GM21576 (cell line): ENCODE measurements around the gene ZBTB40.

Experiments
- ATAC-seq: cut with Tn5 transposase; IDR thresholded peaks from one replicate; pipeline ENCODE4 v1.9.1; 2021; ENCODE audit warnings: mild to moderate bottlenecking, moderate library complexity; ENCODE audit not compliant: unreplicated experiment

Gene ZBTB40

DNA sequence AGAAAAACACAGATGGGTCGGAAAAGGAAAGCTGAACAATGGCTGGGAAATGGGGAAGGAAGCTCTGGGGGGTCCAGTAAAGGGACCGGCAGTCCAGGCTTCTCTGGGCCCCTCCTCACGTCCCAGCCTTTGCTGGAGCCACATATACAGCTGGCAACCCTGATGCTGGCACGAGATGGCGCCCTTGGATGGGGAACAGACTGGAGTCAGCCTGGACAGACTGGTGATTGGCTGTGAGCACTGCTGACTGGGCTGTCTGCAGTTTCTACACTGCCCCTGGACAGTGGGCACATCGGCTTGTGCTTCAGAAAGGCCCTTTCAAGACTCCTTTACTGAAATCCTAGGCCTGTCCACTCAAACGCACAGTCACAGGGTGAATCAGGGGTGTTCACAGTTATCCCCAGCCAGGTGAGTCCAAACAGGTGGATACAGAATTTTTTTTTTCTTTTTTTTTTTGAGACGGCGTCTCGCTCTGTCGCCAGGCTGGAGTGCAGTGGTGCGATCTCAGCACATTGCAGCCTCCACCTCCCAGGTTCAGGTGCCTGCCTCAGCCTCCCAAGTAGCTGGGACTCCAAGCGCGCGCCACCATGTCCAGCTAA, 31.1 kb upstream of the ZBTB40 start:
- no peak for ATAC-seq

DNA sequence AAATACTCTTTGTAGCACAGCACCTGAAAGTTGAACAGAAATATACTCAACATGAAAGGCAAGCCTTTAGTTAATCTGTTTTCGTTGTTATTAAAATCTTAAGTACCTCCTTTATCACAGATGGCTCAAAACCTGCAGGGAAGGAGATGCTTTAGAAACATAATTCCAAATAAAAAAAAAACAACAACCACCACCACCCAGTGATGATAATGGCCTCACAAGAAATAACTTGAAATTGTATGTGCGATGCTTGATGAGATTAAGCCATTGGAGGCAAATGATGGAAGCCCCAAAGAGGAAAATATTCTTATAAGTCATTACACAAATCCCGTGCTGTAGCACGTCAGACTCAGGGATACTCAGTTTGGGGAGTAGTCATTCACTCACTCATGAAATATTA, 24.9 kb upstream of the ZBTB40 start:
- no peak for ATAC-seq

DNA sequence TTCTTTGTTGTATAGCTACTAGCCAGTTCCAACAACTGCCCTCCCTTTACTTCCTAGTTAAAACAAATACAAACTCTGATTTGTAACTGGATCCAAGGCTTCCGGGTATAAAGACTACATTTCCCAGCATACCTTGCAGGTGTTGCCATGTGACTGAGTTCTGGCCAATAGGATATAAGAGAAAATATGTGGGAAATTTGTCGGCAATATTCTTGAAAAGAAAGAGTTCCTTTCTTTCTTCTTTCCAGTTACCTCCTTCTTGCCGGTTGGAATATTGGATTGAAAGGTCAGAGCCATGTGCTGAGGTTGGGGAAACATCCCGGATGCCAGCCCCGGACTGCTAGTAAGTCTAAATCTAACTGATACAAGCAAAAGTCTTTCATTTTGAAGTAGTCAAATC, 23.0 kb upstream of the ZBTB40 start:
- no peak for ATAC-seq

- no peak for ATAC-seq
Measured at GRCh38 chr1:22431965-22432364, 19.7 kb upstream of the ZBTB40 start.

DNA sequence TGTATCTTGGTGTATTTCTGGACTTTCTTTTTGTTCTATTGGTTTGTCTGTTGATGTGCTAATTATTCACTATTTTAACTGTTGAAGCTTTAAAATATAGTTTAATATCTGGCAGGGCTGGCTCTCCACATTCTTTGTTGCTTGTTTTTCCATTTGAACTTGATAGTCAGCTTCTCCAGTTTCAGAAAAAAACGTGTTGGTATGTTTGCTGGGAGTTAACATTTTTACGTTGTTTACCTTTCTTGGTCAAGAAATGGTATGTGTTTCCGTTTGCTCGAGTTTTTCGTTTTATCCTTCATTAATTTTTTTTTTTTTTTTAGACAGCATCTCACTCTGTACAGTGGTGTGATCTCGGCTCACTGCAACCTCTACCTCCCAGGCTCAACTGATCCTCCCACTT, 16.9 kb upstream of the ZBTB40 start:
- no peak for ATAC-seq

DNA sequence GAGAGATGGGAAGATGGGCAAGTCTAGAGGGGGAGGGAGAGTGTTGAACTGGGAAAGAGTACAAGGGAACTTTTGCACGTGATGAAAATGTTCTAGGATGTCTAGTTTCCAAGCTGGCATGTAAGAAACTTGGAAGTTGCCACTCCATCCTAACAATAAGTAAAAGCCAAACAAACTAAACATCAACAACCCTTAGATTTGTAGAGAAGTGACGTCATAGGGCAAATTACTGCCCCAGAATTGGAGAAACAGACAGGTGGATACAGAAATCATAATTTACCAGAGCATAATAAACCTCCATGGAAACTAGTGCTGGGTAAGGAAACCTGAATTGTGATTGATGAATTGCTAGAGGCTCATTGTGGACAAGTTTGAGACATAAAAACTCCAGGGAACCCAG, 14.7 kb upstream of the ZBTB40 start:
- ATAC-seq = no peak

- ATAC-seq = no peak
Measured at GRCh38 chr1:22437573-22437972, 14.1 kb upstream of the ZBTB40 start.

DNA sequence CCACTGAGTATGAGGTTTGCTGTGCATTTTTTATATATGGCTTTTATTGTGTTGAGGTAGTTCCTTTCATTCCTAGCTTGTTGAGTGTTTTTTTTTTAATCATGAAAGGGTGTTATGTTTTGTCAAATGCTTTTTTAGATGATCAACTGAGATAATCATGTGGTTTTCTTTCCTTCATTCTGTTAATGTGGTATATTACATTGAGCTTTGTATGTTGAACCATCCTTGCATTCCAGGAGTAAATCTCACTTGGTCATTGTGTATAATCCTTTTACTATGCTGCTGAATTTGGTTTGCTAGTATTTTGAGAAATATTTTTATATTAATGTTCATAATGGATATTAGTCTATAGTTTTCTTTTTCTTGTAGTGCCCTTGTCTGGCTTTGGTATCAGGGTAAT, 11.1 kb upstream of the ZBTB40 start:
- ATAC-seq = no peak

- no peak for ATAC-seq
Measured at GRCh38 chr1:22442212-22442894, 9.3 kb upstream of the ZBTB40 start.

DNA sequence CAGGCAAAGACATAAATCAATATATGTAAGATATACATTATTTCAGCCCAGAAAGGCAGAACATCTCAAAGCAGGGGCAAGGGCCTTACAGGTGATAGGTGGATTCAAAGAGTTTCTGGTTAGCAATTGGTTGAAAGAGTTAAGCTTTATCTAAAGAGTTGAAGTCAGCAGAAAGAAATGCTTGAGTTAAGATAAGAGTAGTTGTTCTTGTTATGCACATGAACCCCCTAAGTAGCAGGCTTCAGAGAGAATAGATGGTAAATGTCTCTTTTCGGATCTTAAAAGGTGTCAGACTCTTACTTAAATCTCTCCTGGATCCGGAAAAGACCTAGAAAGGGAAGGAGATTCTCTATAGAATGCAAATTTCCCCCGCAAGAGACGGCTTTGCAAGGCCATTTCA, 8.3 kb upstream of the ZBTB40 start:
- no peak for ATAC-seq

GRCh38 chr1:22444856-22445255, 6.8 kb upstream of the ZBTB40 start:
- ATAC-seq = no peak

DNA sequence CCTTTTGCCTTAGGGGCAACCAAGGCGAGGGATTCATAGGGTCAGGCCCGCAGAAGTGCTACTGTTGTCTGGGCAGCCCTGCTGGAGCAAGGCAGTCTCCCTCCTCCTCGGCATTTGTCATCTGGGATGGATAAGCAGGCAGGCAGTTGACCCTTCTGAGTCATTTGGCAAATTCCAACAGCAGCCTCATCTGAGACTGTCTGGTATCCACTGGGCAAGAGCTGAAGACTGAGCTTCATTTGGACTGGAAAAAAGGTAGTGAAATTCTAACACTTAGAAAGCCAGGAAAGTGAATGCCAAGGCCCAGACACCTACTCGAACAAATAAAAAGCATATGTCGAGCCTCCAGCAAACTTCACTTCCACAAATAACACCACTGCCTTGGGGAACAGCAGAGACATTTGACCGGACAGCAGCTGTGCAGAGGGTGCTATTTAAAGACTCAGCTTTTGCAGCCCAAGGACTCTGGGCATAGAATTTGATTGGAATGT, 4.0 kb upstream of the ZBTB40 start:
- ATAC-seq = no peak

DNA sequence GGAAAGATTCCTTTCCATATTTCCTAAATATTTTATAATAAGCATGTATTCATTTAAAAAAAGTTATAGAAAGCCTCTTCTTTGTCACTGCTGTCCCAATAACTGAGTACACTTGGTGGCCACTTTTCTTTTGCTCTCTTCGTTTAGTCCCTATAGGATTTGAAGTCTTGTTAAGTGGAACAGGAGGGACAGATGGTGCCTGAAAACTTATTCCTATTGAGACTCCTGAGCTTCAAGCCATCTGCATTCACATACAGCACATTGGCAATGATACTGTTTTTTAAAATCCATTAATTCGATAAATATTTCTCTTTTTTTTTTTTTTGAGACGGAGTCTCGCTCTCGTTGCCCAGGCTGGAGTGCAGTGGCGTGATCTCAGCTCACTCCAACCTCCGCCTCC, 2.0 kb upstream of the ZBTB40 start:
- no peak for ATAC-seq

DNA sequence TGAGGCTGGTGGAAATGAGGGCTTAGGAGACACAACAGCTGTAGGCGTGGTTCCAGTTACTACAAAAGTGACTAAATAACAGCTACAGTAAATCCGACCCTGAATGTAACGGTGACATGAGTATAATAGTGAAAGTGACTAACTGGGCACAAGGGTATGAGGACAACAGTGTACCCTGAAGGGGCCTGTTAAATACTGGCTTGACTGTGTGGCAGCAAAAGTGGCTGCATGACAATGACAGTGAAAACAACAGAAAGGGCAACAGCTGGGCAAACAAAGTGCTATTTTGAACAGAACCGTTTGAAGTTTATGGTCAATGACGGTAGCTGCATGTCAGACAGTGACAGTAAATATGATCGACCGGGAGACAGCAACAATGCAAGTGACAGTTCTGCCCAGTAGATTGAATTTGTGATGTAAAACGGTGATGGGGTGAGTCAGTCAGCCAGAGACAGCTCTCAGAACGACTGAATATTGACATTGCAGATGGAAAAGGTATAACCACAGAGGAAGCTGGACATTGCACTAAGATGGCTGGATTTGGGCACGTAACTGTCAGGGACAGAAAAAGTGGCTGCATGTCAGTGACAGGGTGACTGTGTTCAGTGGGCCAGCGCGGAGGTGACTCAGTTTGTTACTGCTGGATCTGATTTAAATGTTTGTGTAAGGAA, 1.2 kb upstream of the ZBTB40 start:
- ATAC-seq = no peak

DNA sequence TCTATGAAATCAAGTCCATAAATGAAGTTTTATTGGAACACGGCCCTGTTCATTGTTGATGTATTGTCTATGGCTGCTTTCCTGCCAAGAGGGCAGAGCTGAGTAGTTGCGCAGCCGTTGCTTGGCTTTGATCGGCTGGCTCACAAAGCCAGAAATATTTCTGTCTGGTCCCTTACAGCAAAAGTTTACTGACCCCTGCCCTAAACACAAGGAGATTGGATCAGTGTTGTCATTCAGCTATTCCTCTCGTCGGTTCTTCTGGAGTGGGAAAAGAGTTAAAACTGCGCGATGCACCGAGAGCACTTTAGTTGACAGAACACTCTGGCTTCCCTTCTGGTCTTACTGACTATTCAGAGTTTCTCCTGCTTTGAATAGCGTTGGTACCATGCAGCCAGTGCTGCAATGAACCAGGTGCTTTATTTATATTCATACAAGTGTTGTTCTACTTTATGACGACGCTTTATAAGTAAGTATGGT, 868 bp downstream of the ZBTB40 start:
- peak; percentile 15 for ATAC-seq

GRCh38 chr1:22453181-22453580, 1.5 kb downstream of the ZBTB40 start:
- ATAC-seq = no peak

GRCh38 chr1:22454476-22455056, 2.9 kb downstream of the ZBTB40 start:
- ATAC-seq = no peak

DNA sequence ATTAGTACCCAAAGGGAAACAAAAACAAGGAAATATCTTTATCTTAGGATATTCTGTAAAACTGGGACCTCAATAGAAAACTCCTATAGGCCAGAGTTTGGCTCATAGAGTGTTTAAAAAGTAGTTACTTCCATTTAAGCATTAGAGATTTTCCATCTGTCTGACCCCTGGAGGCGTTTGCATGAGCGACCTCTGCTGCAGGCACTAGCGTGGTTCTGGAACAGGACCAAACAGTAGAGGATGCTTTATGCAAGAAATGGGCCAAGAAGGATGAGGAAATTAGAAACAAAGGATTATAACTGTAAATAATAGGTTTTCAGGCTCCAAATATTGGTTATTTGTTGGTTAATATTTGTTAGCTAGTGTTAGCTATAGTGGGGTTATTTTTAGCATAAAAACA, 5.7 kb downstream of the ZBTB40 start:
- no peak for ATAC-seq

- ATAC-seq = no peak
Measured at GRCh38 chr1:22457836-22458235, 6.2 kb downstream of the ZBTB40 start.

DNA sequence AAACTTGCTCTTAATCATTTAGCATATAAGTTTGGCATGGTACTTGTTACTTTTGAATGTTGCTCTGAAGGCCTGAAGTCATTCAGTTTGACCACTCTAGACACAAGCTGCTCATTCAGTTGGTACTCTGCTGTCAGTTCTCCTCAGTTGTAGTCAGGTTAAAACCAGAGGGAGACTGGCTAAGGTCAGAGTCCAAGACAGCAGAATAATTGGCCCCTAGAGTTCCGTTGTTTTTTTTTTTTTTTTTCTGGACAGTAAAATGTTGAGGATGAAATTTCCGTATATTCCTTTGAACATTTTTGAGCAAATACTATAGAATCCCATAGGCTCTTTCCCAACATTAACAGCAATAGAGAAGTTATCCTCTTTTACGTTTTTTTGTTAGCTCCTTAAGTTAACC, 9.4 kb downstream of the ZBTB40 start:
- ATAC-seq = no peak

DNA sequence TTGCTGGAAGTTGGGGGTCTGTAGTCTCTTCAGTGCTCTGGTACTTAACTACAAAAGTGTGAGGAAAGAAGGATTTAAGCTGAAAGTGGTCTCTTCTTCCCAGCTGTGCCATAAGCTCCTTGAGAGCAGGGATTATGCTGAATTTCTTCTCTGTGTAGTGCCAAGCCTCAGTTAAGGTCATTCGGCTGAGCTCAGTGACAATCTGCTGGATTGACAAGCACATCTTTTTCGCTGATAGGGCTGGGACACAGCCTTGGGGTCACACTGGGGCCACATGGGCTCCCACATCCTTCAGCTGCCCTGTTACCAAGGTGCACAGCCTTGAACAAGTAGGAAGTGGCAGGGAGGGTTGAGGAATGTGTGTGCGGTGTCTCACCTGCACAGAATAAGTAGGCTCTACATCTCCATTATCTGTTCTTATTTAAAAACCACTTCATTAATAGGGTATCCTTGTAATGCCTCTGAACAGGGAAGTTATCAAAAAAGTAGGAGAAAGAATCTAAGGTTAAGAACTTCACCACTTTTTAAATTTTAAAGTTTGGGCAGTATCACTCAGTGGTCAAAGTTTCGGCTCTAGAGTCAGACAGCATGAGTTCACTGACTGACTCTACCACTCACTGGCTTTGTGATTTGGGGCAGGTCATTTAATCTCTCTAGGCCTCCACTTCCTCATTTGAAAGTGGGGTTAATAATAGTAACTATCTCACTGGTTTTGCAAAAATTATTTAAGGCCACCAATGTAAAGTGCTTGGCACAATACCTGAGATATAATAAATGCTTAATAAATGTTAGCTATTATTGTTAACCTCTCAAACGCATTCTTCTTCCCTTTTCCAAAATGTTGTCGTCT, 10.3 kb downstream of the ZBTB40 start:
- no peak for ATAC-seq
